ENCODE results near the gene CDR2.
"Not testable (repeated sequence)": the region's sequence is repeated elsewhere in the genome, so short reads cannot be mapped to it uniquely, and the experiment has no call there.

CDR2 gene

GRCh38 chr16:22374311-22375116 lies at the start of gene CDR2:
Gene CDR2 (minus strand): TSS chr16:22374619. CDS start chr16:22374309, 310 bp downstream.
- peak; percentile 99 for DNase-seq (ENCODE audit: low spot score)

GRCh38 chr16:22423716-22424115 lies 49.3 kb upstream of the CDR2 start:
- no peak for DNase-seq (ENCODE audit: low spot score)

- no peak for DNase-seq (ENCODE audit: low spot score)
Observed at GRCh38 chr16:22421136-22421535, 46.7 kb upstream of the CDR2 start.

- DNase-seq (ENCODE audit: low spot score) = no peak
Observed at GRCh38 chr16:22420606-22421135, 46.3 kb upstream of the CDR2 start.

- no peak for DNase-seq (ENCODE audit: low spot score)
Observed at GRCh38 chr16:22419908-22420307, 45.5 kb upstream of the CDR2 start.

- DNase-seq (ENCODE audit: low spot score) = no peak
Observed at GRCh38 chr16:22418826-22419225, 44.4 kb upstream of the CDR2 start.

- not testable (repeated sequence) for DNase-seq (ENCODE audit: low spot score)
Observed at GRCh38 chr16:22417798-22418197, 43.4 kb upstream of the CDR2 start.

GRCh38 chr16:22417019-22417418 lies 42.6 kb upstream of the CDR2 start:
- no peak for DNase-seq (ENCODE audit: low spot score)

- no peak for DNase-seq (ENCODE audit: low spot score)
Observed at GRCh38 chr16:22413819-22414218, 39.4 kb upstream of the CDR2 start.

GRCh38 chr16:22407486-22407885 lies 33.1 kb upstream of the CDR2 start:
- DNase-seq (ENCODE audit: low spot score) = no peak

- no peak for DNase-seq (ENCODE audit: low spot score)
Observed at GRCh38 chr16:22402191-22402590, 27.8 kb upstream of the CDR2 start.

- no peak for DNase-seq (ENCODE audit: low spot score)
Observed at GRCh38 chr16:22400900-22401299, 26.5 kb upstream of the CDR2 start.

GRCh38 chr16:22397931-22398330 lies 23.5 kb upstream of the CDR2 start:
- DNase-seq (ENCODE audit: low spot score) = no peak

GRCh38 chr16:22397464-22397863 lies 23.0 kb upstream of the CDR2 start:
- DNase-seq (ENCODE audit: low spot score) = no peak

- DNase-seq (ENCODE audit: low spot score) = no peak
Observed at GRCh38 chr16:22395960-22396359, 21.5 kb upstream of the CDR2 start.

- DNase-seq (ENCODE audit: low spot score) = no peak
Observed at GRCh38 chr16:22394121-22394520, 19.7 kb upstream of the CDR2 start.

GRCh38 chr16:22388101-22388644 lies 13.8 kb upstream of the CDR2 start:
- DNase-seq (ENCODE audit: low spot score) = peak; percentile 59

- no peak for DNase-seq (ENCODE audit: low spot score)
Observed at GRCh38 chr16:22386976-22387375, 12.6 kb upstream of the CDR2 start.

GRCh38 chr16:22385196-22385595 lies 10.8 kb upstream of the CDR2 start:
- no peak for DNase-seq (ENCODE audit: low spot score)

GRCh38 chr16:22383827-22384226 lies 9.4 kb upstream of the CDR2 start:
- no peak for DNase-seq (ENCODE audit: low spot score)

- no peak for DNase-seq (ENCODE audit: low spot score)
Observed at GRCh38 chr16:22381392-22381791, 7.0 kb upstream of the CDR2 start.

GRCh38 chr16:22380529-22380928 lies 6.1 kb upstream of the CDR2 start:
- DNase-seq (ENCODE audit: low spot score) = no peak

- DNase-seq (ENCODE audit: low spot score) = no peak
Observed at GRCh38 chr16:22379656-22380055, 5.2 kb upstream of the CDR2 start.
